Skeletal muscle satellite cell (primary cell): Measurements from ENCODE around the gene KRT3.

ENCODE experiments used
- H3K27me3 ChIP-seq: 2 replicates; pipeline ENCODE4 v1.7.0; 2013; ENCODE audit warnings: low read length; ENCODE audit not compliant: control insufficient read depth, insufficient read depth
- H3K36me3 ChIP-seq: 2 replicates; pipeline ENCODE4 v1.7.0; 2013; ENCODE audit warnings: mild to moderate bottlenecking, control low read depth, low read length; ENCODE audit not compliant: insufficient read depth
- H3K4me1 ChIP-seq: 2 replicates; pipeline ENCODE4 v1.7.0; 2013; ENCODE audit warnings: low read length; ENCODE audit not compliant: control insufficient read depth, insufficient read depth
- H3K4me2 ChIP-seq: 2 replicates; pipeline ENCODE4 v1.7.0; 2013; ENCODE audit warnings: mild to moderate bottlenecking, low read length
- H3K4me3 ChIP-seq: 2 replicates; pipeline ENCODE4 v1.7.0; 2013; ENCODE audit warnings: low read length
- H3K9ac ChIP-seq: 2 replicates; pipeline ENCODE4 v1.7.0; 2013; ENCODE audit warnings: mild to moderate bottlenecking, low read depth, low read length, moderate library complexity
- H3K9me3 ChIP-seq: replicated peaks from 2 replicates; pipeline ENCODE4 v1.7.0; 2013; ENCODE audit warnings: mild to moderate bottlenecking, control low read depth, low read length

Gene KRT3

DNA sequence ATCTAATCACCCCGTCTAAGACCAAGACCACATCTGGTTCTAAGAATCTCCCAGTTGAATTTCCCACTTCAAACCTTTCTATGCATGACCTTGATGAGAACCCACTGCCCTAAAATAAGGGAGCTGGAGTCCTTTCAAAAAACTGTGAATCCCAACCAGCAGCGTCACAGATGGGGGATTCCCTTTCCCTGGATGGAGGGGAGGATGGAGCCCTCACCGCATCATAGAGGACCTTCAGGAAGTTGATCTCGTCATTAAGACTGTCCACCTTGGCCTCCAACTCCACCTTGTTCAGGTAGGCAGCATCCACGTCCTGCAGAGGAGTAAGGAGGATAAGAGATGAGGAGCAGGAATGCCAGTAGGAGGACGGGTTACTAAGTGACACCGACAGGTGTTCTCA, 13.2 kb upstream of the KRT3 start:
- peaks cover 76% of the 10 kb centered on the region for H3K27me3 ChIP-seq
- H3K4me1 ChIP-seq = no peaks in the 10 kb centered on the region
- H3K9me3 ChIP-seq = no peaks in the 10 kb centered on the region
- H3K9ac ChIP-seq = no peak overlapping the region
- H3K4me2 ChIP-seq = no peak overlapping the region
- H3K4me3 ChIP-seq = no peak overlapping the region
- no peaks in the 10 kb centered on the region for H3K36me3 ChIP-seq

DNA sequence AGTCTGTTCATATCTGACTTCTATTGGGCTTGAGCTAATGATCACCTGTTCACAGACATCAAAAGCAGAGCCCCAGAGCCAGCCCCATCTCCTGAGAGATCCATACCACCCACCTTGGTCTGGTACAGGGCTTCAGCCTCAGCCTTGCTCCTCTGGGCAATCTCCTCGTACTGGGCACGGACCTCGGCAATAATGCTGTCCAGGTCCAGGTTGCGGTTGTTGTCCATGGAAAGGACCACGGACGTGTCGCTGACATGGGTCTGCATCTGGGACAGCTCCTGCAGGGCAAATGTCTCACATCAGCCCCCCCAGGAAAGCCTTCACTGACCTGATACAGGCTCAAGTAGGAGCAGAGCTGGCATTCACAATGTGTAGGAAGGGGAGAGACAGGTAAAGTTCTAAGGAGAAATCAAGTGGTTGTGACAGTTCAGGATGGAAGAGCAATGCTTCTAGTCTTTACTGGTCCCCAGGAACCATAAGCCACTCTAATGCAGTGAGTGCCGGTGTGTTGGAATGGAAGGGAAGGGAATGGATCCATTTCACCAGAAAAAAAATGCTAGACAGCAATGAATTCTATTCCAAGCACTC, 12.8 kb upstream of the KRT3 start:
- Histone ChIP-seq H3K4me2 (no peak overlapping the region), H3K4me1 (no peaks in the 10 kb centered on the region), H3K9me3 (no peaks in the 10 kb centered on the region), H3K27me3 (peaks cover 81% of the 10 kb centered on the region), H3K36me3 (no peaks in the 10 kb centered on the region), H3K4me3 (no peak overlapping the region), H3K9ac (no peak overlapping the region)

DNA sequence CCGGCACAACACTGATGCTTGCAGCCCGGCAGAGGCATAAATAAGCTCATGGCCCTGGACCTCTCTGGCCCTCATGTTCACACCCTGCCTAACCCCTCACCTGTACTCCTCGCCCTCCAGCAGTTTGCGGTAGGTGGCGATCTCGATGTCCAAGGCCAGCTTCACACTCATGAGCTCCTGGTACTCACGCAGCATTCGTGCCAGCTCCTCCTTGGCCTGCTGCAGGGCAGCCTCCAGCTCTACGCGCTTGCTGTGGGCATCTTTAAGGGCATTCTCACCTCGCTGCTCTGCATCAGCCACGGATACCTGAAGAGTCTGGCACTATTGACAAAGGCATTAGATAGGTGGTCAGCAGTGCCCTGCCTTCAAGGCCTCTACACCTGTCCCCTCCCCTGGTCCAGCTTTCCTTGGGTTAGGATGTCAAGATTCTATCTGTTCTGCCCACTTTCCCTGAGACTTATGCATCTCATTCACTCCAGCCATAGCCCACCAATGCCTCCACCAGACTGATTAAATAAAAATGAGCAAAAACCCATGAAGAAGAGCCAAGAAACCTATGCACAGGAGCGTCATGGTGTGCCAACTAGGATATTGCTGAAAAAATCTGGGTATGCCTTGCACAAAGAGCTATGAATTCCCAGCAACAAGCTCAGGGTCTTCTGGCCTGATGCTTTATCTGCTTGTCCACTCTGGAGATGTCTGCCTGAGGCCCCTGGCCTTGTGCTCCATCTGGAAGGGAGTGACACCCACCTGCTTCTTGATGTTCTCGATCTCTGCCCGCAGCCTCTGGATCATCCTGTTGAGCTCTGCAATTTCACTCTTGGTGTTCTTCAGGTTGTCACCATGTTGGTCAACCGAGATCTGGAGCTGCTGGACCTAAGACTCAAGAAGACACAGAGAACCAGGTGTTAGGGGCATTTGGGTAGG, 11.9 kb upstream of the KRT3 start:
- Histone ChIP-seq H3K4me3 (no peak overlapping the region), H3K4me1 (no peaks in the 10 kb centered on the region), H3K36me3 (no peaks in the 10 kb centered on the region), H3K4me2 (no peak overlapping the region), H3K9ac (no peak overlapping the region), H3K9me3 (no peaks in the 10 kb centered on the region), H3K27me3 (peaks cover 81% of the 10 kb centered on the region)

DNA sequence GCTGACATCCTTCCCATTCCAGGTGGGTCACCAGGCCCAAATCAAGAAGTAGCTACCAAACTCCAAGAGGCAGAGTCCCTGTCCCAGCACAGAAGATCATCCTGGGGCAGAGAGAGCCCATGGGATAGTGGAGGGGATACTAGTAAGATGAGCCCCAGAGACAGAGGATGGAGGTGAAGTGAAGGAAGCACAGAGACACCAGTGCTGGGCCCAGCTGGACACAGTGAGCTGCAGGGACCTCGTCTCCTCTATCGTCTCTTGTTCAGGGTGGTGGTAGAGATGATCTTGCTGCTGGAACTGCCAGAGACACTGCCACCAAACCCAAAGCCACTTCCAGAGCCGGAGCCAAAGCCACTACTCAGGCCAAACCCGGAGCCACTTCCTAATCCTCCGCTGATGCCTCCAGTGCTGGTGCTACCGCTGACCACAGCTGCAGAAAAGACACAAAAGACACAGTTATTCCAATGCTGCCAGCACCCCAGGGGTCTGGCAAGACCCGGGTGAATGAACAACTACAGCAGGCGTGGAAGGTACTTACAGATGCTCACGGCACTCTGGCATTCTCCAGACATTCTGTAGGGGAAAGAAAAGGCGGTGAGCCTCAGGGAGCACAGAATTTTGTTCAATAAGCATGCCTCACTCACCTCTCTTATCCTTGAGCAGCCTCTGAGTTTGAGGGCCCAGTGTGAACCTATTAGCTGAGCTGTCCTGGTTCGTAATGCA, 11.1 kb upstream of the KRT3 start:
- no peak overlapping the region for H3K4me2 ChIP-seq
- H3K9me3 ChIP-seq = no peaks in the 10 kb centered on the region
- no peak overlapping the region for H3K4me3 ChIP-seq
- no peaks in the 10 kb centered on the region for H3K36me3 ChIP-seq
- peaks cover 75% of the 10 kb centered on the region for H3K27me3 ChIP-seq
- no peaks in the 10 kb centered on the region for H3K4me1 ChIP-seq
- H3K9ac ChIP-seq = no peak overlapping the region

DNA sequence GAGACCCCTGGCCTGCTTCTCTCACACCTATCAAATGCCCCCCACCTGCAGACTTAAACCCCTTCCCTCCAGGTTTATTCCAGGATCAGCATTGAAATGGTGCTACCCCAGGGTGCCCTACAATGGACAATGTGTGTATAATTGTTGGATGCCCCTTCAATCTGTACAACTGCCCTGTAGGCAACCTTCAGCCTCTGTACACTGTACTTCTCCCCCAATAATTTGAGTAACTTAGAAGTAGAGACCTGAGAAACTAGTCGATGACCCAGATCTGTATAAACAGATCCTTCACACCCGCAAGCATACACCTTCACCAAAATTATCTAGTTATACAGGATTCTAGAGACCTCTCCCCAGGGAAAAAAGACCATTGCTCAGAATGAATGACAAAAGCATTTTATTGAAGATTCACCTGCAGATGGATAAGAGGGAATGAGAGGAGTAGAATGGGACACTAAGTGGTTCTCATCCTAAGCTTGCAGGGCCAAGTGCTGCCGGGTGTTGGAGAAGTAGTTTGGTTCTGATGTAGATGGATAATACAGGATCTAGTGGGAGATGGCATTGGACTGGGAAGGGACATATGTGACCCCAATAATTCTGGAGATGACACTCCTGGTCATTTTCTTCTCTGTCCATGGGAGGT, 10.4 kb upstream of the KRT3 start:
- H3K4me2 ChIP-seq = no peak overlapping the region
- no peaks in the 10 kb centered on the region for H3K9me3 ChIP-seq

DNA sequence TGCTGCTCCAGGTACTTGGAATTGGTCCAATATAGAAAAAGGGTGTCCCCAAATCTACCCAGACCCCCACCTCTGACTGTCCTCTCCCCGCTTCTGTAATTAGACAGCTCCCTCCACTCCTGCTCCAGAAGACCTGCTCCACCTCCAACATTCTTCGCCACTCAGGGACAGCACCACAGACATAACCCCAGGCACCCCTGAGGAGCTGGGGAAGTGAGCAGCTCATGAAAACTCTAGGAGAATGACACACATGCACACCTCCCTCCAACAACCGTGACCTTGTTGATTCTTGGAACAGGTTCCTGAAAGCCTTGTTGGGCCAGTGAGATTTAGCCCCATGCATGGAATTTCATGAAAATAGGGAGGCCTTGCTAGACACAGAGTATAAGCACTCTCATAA, 9.8 kb upstream of the KRT3 start:
- no peak overlapping the region for H3K4me2 ChIP-seq
- H3K9ac ChIP-seq = no peak overlapping the region
- H3K27me3 ChIP-seq = peaks cover 69% of the 10 kb centered on the region
- H3K36me3 ChIP-seq = no peaks in the 10 kb centered on the region
- no peaks in the 10 kb centered on the region for H3K4me1 ChIP-seq
- no peak overlapping the region for H3K4me3 ChIP-seq
- H3K9me3 ChIP-seq = no peaks in the 10 kb centered on the region

More for the DNA sequence above, 10.4 kb upstream of the KRT3 start:
- Histone ChIP-seq H3K27me3 (peaks cover 74% of the 10 kb centered on the region), H3K4me3 (no peak overlapping the region), H3K36me3 (no peaks in the 10 kb centered on the region), H3K4me1 (no peaks in the 10 kb centered on the region), H3K9ac (no peak overlapping the region)

DNA sequence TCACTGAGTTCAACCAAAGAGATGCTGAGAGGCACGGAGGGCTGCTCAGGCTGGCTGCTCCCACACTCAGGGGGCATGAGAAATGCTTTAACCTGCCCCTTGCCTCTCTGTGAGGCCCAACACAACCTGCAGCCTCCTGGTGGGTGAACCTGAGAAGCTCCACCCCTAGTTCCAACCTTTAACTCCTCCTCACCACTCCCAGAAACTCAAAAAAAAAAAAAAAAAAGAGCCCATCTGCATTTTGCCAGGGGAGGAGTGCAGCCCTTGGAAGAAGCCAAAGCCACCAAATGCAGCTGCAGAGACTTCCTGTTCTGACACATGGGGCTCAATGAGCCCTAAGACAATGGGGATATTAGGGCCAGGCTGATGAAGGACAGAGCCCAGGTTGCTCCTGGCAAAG, 9.1 kb upstream of the KRT3 start:
- Histone ChIP-seq H3K4me2 (no peak overlapping the region), H3K27me3 (peaks cover 65% of the 10 kb centered on the region), H3K4me3 (no peak overlapping the region), H3K9ac (no peak overlapping the region), H3K9me3 (no peaks in the 10 kb centered on the region), H3K4me1 (no peaks in the 10 kb centered on the region), H3K36me3 (no peaks in the 10 kb centered on the region)

DNA sequence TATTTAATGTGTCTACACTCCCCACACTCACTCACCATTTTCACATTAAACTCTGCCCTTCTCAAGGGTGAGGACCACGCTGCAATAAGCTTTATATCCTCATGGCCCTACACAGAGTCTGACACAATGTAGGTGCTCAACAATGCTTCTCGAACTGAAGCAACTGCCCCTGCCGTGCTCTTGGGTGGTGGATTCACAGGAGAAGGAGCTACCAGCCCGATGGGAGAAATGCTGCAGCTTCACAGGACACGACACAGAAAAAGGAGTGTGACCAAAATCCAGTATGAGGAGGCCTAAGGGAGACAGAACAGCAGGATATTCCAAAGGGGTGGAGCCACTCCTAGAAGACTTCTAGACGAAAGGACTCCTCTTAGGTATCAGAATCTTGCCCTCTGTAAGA, 6.5 kb upstream of the KRT3 start:
- no peak overlapping the region for H3K4me3 ChIP-seq
- no peaks in the 10 kb centered on the region for H3K4me1 ChIP-seq
- no peak overlapping the region for H3K9ac ChIP-seq
- no peaks in the 10 kb centered on the region for H3K9me3 ChIP-seq
- peaks cover 46% of the 10 kb centered on the region for H3K27me3 ChIP-seq
- no peak overlapping the region for H3K4me2 ChIP-seq
- H3K36me3 ChIP-seq = no peaks in the 10 kb centered on the region

DNA sequence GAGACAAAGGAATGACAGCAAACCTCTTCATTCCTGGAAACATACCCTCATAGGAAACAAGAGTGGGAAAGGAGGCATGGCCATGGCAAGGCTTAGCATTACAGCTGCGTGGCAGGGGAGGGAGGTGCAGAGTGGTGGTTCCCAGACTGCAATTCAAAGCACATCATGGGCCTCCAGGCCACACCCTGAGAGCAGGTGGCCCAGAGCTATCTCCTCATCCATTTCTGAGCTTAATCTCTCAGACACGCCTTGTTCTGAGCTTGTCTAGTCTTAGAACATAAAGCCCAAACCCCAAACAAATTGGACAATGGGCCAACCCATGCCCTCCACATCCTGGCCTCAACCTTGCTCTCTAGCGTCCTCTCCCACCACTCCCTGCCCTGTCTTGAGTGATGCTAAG, 5.9 kb upstream of the KRT3 start:
- no peaks in the 10 kb centered on the region for H3K9me3 ChIP-seq
- H3K4me2 ChIP-seq = no peak overlapping the region

DNA sequence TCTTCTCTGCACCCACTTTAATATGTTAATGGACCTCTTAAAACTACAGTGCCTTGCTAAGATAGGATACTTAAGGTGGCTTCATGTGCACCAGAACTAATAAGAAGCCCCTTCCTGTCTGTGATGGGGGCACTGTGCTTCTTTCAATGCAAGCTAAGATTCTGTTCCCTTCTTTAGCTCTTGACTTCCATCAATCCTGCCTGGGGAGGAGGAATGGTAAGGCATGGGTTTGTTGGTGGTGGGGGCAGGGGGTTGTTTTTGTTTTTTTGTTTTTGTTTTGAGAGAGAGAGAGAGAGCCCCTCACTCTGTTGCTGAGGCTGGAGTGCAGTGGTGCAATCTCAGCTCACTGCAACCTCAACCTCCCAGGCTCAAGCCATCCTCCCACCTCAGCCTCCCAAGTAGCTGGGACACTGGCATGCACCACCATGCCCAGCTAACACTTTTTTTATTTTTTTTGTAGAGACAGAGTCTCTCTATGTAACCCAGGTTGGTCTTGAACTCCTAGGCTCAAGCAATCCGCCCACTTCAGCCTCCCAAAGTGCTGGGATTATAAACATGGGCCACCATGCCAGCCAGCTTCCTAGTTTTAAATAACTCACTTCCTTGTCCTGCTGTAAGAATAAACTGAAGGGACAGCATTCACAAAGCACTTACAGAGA, 4.5 kb upstream of the KRT3 start:
- no peak overlapping the region for H3K4me3 ChIP-seq
- H3K36me3 ChIP-seq = no peaks in the 10 kb centered on the region
- H3K27me3 ChIP-seq = peaks cover 33% of the 10 kb centered on the region
- H3K4me2 ChIP-seq = no peak overlapping the region
- no peaks in the 10 kb centered on the region for H3K9me3 ChIP-seq
- no peak overlapping the region for H3K9ac ChIP-seq
- no peaks in the 10 kb centered on the region for H3K4me1 ChIP-seq

More for the DNA sequence above, 5.9 kb upstream of the KRT3 start:
- no peaks in the 10 kb centered on the region for H3K4me1 ChIP-seq
- H3K36me3 ChIP-seq = no peaks in the 10 kb centered on the region
- H3K27me3 ChIP-seq = peaks cover 39% of the 10 kb centered on the region
- H3K4me3 ChIP-seq = no peak overlapping the region
- H3K9ac ChIP-seq = no peak overlapping the region
